Measurements from ENCODE around the gene STXBP2. TPM values are rescaled to one million over a fixed set of nuclear protein-coding genes. Genes with fewer than 3 reads are reported as not detected.

Gene STXBP2
- polyA plus RNA-seq, 4 donors = 95.2 to 271 (median 181) TPM

DNA sequence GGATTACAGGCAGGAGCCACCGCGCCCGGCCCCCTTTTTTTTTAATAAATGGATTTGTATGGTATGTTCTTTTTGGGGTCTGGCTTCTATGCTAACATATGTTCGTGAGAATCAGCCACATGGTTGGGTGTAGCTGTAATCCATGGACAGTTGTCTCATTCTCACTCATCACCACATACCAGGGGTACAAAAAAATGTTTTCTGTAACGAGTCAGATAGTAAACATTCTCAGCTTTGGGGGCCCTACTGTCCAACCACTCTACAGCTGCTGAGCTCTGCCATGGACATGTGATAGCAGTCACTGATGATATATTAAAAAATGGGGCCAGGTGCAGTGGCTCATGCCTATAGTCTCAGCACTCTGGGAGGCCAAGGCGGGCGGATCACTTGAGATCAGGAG lies 26.8 kb downstream of the STXBP2 start:
- H3K27me3 ChIP-seq (ENCODE audit: control insufficient read depth in 3 of 3, insufficient read depth in 3 of 3, low read length in 3 of 3) = peaks cover 0 to 3% (median 0%) of the 10 kb centered on the region in 3 donors
- no peaks in the 10 kb centered on the region for H3K4me1 ChIP-seq (ENCODE audit: control insufficient read depth in 3 of 3, insufficient read depth in 2 of 3, low read depth in 1 of 3, low read length in 2 of 3)
- no peaks in the 10 kb centered on the region for H3K36me3 ChIP-seq (ENCODE audit: control insufficient read depth in 3 of 3, insufficient read depth in 2 of 3, low read depth in 1 of 3, low read length in 3 of 3)
- no peaks in the 10 kb centered on the region for H3K9me3 ChIP-seq (ENCODE audit: control insufficient read depth in 2 of 2, insufficient read depth in 1 of 2, low read depth in 1 of 2, low read length in 1 of 2)
- 79 to 83% (median 82%) methylated on average over 7 of the region's 7 CpGs for WGBS, 3 donors
- H3K4me3 ChIP-seq (ENCODE audit: low read depth in 1 of 3, low read length in 3 of 3) = no peak overlapping the region
- no peak overlapping the region for H3K27ac ChIP-seq (ENCODE audit: low read depth in 1 of 3, low read length in 2 of 3)
- DNase-seq (no peak), FAIRE-seq (no peak)

DNA sequence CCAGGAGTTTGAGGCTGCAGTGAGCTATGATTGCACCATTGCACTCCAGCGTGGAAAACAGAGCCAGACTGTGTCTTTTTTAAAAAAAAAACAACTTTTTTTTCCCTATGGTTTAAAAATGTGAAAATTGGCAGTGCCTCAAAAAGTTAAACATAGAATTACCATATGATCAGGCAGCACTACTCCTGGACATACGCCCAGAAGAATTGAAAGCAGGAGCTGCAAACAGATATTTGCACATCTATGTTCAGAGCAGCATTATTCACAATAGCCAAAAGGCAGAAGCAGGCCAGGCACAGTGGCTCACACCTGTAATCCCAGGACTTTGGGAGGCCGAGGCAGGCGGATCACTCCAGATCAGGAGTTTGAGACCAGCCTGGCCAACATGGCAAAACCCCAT lies 28.2 kb downstream of the STXBP2 start:
- H3K4me1 ChIP-seq (ENCODE audit: control insufficient read depth in 3 of 3, insufficient read depth in 2 of 3, low read depth in 1 of 3, low read length in 2 of 3) = no peaks in the 10 kb centered on the region
- 52 to 62% (median 60%) methylated on average over 4 of the region's 4 CpGs for WGBS, 3 donors
- peaks cover 0 to 7% (median 2%) of the 10 kb centered on the region in 3 donors for H3K27me3 ChIP-seq (ENCODE audit: control insufficient read depth in 3 of 3, insufficient read depth in 3 of 3, low read length in 3 of 3)
- no peak overlapping the region for H3K4me3 ChIP-seq (ENCODE audit: low read depth in 1 of 3, low read length in 3 of 3)
- no peaks in the 10 kb centered on the region for H3K36me3 ChIP-seq (ENCODE audit: control insufficient read depth in 3 of 3, insufficient read depth in 2 of 3, low read depth in 1 of 3, low read length in 3 of 3)
- DNase-seq (no peak), FAIRE-seq (no peak)
- no peaks in the 10 kb centered on the region for H3K9me3 ChIP-seq (ENCODE audit: control insufficient read depth in 2 of 2, insufficient read depth in 1 of 2, low read depth in 1 of 2, low read length in 1 of 2)
- no peak overlapping the region for H3K27ac ChIP-seq (ENCODE audit: low read depth in 1 of 3, low read length in 2 of 3)

DNA sequence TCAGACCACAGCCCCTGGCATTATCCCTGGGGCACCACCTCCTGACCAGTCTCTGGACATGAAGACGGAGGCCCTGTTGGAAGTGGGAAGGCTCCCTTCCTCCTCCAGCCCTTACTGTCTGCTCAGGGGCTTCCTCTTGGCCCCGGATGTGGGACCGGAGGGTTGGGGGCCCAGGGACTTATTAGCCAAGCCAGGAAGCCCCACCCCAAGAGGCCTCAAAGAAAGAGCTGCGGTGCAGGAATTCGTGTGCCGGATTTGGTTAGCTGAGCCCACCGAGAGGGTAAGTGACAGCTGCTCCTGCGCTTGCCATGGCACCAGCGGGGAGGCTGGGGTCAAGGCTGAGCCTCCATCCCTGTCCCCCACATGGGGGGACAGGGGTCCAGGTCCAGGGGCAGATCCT lies 31.9 kb downstream of the STXBP2 start, which contains the start of gene RETN:
Gene RETN, plus strand, starts transcription at position 208 of the 400 bp plus-strand sequence. CDS start 278 bp downstream, outside the sequence.
- no peak within 1 kb of the TSS for H3K27ac ChIP-seq (ENCODE audit: low read depth in 1 of 3, low read length in 2 of 3)
- H3K4me3 ChIP-seq (ENCODE audit: low read depth in 1 of 3, low read length in 3 of 3) = no peak within 1 kb of the TSS
- H3K36me3 ChIP-seq (ENCODE audit: control insufficient read depth in 3 of 3, insufficient read depth in 2 of 3, low read depth in 1 of 3, low read length in 3 of 3) = no peaks in the 10 kb centered on the region
- 51 to 72% (median 65%) methylated on average over 9 of the region's 9 CpGs for WGBS, 3 donors
- peaks cover 3 to 23% (median 14%) of the 10 kb centered on the region in 3 donors for H3K27me3 ChIP-seq (ENCODE audit: control insufficient read depth in 3 of 3, insufficient read depth in 3 of 3, low read length in 3 of 3)
- H3K9me3 ChIP-seq (ENCODE audit: control insufficient read depth in 2 of 2, insufficient read depth in 1 of 2, low read depth in 1 of 2, low read length in 1 of 2) = peaks cover 0 to 1% of the 10 kb centered on the region in 2 donors
- FAIRE-seq (no peak), DNase-seq (no peak)
- H3K4me1 ChIP-seq (ENCODE audit: control insufficient read depth in 3 of 3, insufficient read depth in 2 of 3, low read depth in 1 of 3, low read length in 2 of 3) = no peaks in the 10 kb centered on the region

DNA sequence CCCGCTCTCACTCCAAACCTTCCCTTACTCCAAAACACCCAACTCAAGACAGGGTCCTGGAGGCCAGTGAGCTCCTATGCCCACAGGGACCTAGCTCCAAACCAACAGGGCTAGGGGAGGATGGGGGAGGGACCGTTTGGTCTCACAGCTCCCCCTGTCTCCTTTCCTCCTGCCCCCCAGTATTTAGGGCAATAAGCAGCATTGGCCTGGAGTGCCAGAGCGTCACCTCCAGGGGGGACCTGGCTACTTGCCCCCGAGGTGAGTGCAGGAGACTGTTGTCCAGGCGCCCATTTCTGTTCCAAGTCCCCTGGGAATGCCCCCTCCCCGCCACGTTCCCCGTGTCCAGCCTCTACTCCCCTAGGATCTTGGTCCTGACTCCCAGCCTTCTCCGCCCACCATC lies 32.7 kb downstream of the STXBP2 start:
- FAIRE-seq (no peak), DNase-seq (no peak)
- Histone ChIP-seq H3K27ac (ENCODE audit: low read depth in 1 of 3, low read length in 2 of 3) (no peak overlapping the region), H3K4me1 (ENCODE audit: control insufficient read depth in 3 of 3, insufficient read depth in 2 of 3, low read depth in 1 of 3, low read length in 2 of 3) (no peaks in the 10 kb centered on the region), H3K9me3 (ENCODE audit: control insufficient read depth in 2 of 2, insufficient read depth in 1 of 2, low read depth in 1 of 2, low read length in 1 of 2) (peaks cover 0 to 7% of the 10 kb centered on the region in 2 donors), H3K36me3 (ENCODE audit: control insufficient read depth in 3 of 3, insufficient read depth in 2 of 3, low read depth in 1 of 3, low read length in 3 of 3) (no peaks in the 10 kb centered on the region), H3K27me3 (ENCODE audit: control insufficient read depth in 3 of 3, insufficient read depth in 3 of 3, low read length in 3 of 3) (peaks cover 3 to 25% (median 14%) of the 10 kb centered on the region in 3 donors), H3K4me3 (ENCODE audit: low read depth in 1 of 3, low read length in 3 of 3) (no peak overlapping the region)
- WGBS, 3 donors = 31 to 35% (median 34%) methylated on average over 9 of the region's 9 CpGs

DNA sequence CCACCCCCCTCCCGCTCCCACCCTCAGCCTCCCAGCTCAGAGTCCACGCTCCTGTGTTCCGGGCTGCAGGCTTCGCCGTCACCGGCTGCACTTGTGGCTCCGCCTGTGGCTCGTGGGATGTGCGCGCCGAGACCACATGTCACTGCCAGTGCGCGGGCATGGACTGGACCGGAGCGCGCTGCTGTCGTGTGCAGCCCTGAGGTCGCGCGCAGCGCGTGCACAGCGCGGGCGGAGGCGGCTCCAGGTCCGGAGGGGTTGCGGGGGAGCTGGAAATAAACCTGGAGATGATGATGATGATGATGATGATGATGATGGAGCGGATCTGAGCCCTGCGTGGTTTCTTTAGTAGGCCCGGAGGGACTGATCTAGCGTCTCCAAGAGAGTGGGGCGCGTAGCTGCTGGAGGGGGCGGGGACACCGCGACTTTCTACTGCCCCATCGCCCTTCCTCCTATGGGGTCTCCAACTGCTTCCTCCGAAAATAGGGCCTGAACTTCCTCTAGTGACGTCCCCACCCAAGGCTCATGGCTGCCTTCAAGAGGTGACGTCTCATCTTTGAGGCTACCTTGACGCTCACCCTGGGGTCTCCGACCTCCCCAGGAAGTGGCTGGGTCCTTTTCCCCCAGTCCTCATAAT lies 33.4 kb downstream of the STXBP2 start:
- peaks cover 3 to 25% (median 14%) of the 10 kb centered on the region in 3 donors for H3K27me3 ChIP-seq (ENCODE audit: control insufficient read depth in 3 of 3, insufficient read depth in 3 of 3, low read length in 3 of 3)
- H3K4me3 ChIP-seq (ENCODE audit: low read depth in 1 of 3, low read length in 3 of 3) = no peak overlapping the region
- DNase-seq (peak in 1 of 2 donors; percentile 30), FAIRE-seq (no peak)
- WGBS, 3 donors = 2% methylated on average over 39 to 43 of the region's 43 CpGs
- H3K27ac ChIP-seq (ENCODE audit: low read depth in 1 of 3, low read length in 2 of 3) = no peak overlapping the region
- H3K36me3 ChIP-seq (ENCODE audit: control insufficient read depth in 3 of 3, insufficient read depth in 2 of 3, low read depth in 1 of 3, low read length in 3 of 3) = no peaks in the 10 kb centered on the region
- no peaks in the 10 kb centered on the region for H3K4me1 ChIP-seq (ENCODE audit: control insufficient read depth in 3 of 3, insufficient read depth in 2 of 3, low read depth in 1 of 3, low read length in 2 of 3)
- H3K9me3 ChIP-seq (ENCODE audit: control insufficient read depth in 2 of 2, insufficient read depth in 1 of 2, low read depth in 1 of 2, low read length in 1 of 2) = peaks cover 0 to 7% of the 10 kb centered on the region in 2 donors

DNA sequence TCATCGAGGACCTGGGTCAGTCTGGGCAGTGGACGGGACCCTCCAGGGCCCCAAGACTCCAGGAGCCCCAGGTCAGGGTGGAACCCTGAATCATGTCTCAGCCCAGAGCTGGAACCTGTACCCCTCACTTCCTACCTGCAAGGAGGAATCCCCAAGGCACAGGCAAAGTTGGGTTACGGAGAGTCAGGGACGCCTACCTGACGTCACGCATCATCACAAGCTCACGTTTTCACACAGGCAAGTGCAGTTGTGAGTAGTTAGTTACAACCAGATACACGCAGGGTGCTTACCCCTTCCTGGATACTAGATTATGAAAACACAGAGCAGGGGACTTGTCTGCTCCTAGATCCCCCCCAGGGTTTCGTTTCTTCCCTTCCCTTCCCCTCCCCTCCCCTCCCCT lies 33.9 kb downstream of the STXBP2 start:
- H3K27ac ChIP-seq (ENCODE audit: low read depth in 1 of 3, low read length in 2 of 3) = no peak overlapping the region
- no peak for DNase-seq
- H3K4me1 ChIP-seq (ENCODE audit: control insufficient read depth in 3 of 3, insufficient read depth in 2 of 3, low read depth in 1 of 3, low read length in 2 of 3) = no peaks in the 10 kb centered on the region
- FAIRE-seq = no peak
- WGBS, 3 donors = 22 to 32% (median 26%) methylated on average over 9 of the region's 9 CpGs
- no peaks in the 10 kb centered on the region for H3K36me3 ChIP-seq (ENCODE audit: control insufficient read depth in 3 of 3, insufficient read depth in 2 of 3, low read depth in 1 of 3, low read length in 3 of 3)
- H3K4me3 ChIP-seq (ENCODE audit: low read depth in 1 of 3, low read length in 3 of 3) = no peak overlapping the region
- peaks cover 3 to 25% (median 14%) of the 10 kb centered on the region in 3 donors for H3K27me3 ChIP-seq (ENCODE audit: control insufficient read depth in 3 of 3, insufficient read depth in 3 of 3, low read length in 3 of 3)
- H3K9me3 ChIP-seq (ENCODE audit: control insufficient read depth in 2 of 2, insufficient read depth in 1 of 2, low read depth in 1 of 2, low read length in 1 of 2) = peaks cover 0 to 7% of the 10 kb centered on the region in 2 donors

DNA sequence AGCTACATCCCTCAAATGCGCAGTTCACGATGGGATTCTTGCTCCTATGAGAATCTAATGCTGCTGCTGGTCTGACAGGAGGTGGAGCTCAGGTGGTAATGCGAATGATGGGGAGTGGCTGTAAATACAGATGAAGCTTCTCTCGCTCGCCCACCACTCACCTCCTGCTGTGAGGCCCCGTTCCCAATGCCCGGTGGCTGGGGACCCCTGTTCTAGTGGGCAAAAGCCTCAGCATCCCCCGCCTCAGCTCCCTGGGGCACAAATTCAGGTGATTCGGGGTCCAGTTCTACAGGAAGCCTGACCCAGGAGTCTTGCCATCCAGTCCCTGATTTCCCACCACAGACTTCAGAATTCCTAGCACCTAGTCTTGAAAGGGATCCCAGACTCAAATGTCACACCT lies 35.6 kb downstream of the STXBP2 start:
- peaks cover 3 to 35% (median 14%) of the 10 kb centered on the region in 3 donors for H3K27me3 ChIP-seq (ENCODE audit: control insufficient read depth in 3 of 3, insufficient read depth in 3 of 3, low read length in 3 of 3)
- FAIRE-seq = no peak
- 44 to 46% (median 46%) methylated on average over 9 of the region's 9 CpGs for WGBS, 3 donors

DNA sequence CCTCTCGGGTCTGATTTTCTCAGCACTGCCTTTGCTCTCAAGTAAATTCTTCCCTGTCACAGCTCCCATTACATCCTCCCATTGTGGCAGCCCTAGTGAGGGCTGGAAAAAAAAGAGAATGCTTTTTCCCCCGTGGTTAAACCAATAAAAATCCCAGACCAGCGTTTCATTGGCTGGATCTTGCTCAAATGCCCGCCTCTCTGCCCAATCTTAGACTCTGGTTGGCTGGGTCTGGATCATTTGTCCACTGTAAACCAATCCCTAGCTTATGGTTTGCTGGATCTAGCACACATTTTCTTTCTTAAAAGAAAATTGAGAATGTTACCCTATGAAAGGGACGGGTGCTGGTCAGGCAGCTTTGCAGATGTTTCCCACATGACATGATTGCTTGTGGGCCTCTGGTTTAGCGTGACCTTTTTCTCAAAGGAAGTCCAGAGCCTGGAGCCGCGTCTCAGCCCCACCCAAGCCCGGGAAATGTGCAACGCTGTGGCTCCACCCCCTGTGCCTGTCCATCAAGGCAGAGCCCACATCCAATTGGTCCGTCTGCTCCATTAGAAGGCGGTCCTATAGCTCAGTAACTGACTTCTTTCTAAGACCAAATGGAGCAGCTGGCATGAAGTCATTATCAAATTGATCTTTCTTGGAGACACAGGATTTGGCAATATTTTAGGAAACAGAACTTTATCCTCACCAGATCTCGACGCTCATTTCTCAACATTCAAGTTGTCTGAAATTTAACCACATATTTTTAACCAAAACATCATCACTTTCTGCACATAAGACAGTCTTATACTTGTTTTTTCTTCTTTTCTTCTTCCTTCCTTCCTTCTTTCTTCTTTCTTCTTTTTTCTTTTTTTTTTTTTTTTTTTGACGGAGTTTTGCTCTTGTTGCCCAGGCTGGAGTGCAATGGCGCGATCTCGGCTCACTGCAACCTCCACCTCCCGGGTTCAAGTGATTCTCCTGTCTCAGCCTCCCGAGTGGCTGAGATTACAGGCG lies 37.4 kb downstream of the STXBP2 start:
- no peak overlapping the region for H3K4me3 ChIP-seq (ENCODE audit: low read depth in 1 of 3, low read length in 3 of 3)
- H3K27me3 ChIP-seq (ENCODE audit: control insufficient read depth in 3 of 3, insufficient read depth in 3 of 3, low read length in 3 of 3) = peaks cover 3 to 40% (median 14%) of the 10 kb centered on the region in 3 donors
- 49 to 54% (median 52%) methylated on average over 20 to 21 of the region's 21 CpGs for WGBS, 3 donors
- no peak overlapping the region for H3K27ac ChIP-seq (ENCODE audit: low read depth in 1 of 3, low read length in 2 of 3)
- DNase-seq (peak; percentile 58 to 65), FAIRE-seq (no peak)
- no peaks in the 10 kb centered on the region for H3K36me3 ChIP-seq (ENCODE audit: control insufficient read depth in 3 of 3, insufficient read depth in 2 of 3, low read depth in 1 of 3, low read length in 3 of 3)
- H3K4me1 ChIP-seq (ENCODE audit: control insufficient read depth in 3 of 3, insufficient read depth in 2 of 3, low read depth in 1 of 3, low read length in 2 of 3) = no peaks in the 10 kb centered on the region
- H3K9me3 ChIP-seq (ENCODE audit: control insufficient read depth in 2 of 2, insufficient read depth in 1 of 2, low read depth in 1 of 2, low read length in 1 of 2) = peaks cover 0 to 7% of the 10 kb centered on the region in 2 donors

More for the DNA sequence above, 35.6 kb downstream of the STXBP2 start:
- Histone ChIP-seq H3K36me3 (ENCODE audit: control insufficient read depth in 3 of 3, insufficient read depth in 2 of 3, low read depth in 1 of 3, low read length in 3 of 3) (no peaks in the 10 kb centered on the region), H3K27ac (ENCODE audit: low read depth in 1 of 3, low read length in 2 of 3) (no peak overlapping the region), H3K4me3 (ENCODE audit: low read depth in 1 of 3, low read length in 3 of 3) (no peak overlapping the region), H3K9me3 (ENCODE audit: control insufficient read depth in 2 of 2, insufficient read depth in 1 of 2, low read depth in 1 of 2, low read length in 1 of 2) (peaks cover 0 to 7% of the 10 kb centered on the region in 2 donors), H3K4me1 (ENCODE audit: control insufficient read depth in 3 of 3, insufficient read depth in 2 of 3, low read depth in 1 of 3, low read length in 2 of 3) (no peaks in the 10 kb centered on the region)
- DNase-seq = no peak
